NCI-H187 treated with DMSO at 0.1 percent for 48 hours (cell line): Measurements from ENCODE around the gene SCUBE2.
"Not testable (repeated sequence)": the region's sequence is repeated elsewhere in the genome, so short reads cannot be mapped to it uniquely, and the experiment has no call there.

Experiments used
- DNase-seq: peaks from one replicate; lab custom pipeline; 2025; lab: John Stamatoyannopoulos, UW

SCUBE2 gene

DNA sequence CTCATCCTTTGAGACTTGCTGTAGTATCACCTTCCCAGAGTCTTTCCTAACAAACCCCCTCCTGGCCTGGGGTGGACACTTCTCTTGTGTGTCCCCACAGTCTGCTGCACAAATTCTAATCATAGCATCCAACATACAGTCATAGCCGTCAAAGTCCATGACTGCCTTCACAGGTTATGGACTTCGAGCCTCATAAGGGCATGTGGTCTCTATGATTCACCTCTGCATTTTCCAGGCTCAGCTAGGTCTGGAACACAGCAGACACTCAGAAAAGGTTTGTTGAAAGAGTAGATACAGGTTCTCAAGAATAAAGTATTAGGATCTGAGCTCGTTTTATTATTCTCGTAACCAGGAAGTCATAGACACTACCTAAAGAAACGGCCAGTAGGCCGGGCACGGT is 13.2 kb upstream of the SCUBE2 start:
- DNase-seq = no peak

DNA sequence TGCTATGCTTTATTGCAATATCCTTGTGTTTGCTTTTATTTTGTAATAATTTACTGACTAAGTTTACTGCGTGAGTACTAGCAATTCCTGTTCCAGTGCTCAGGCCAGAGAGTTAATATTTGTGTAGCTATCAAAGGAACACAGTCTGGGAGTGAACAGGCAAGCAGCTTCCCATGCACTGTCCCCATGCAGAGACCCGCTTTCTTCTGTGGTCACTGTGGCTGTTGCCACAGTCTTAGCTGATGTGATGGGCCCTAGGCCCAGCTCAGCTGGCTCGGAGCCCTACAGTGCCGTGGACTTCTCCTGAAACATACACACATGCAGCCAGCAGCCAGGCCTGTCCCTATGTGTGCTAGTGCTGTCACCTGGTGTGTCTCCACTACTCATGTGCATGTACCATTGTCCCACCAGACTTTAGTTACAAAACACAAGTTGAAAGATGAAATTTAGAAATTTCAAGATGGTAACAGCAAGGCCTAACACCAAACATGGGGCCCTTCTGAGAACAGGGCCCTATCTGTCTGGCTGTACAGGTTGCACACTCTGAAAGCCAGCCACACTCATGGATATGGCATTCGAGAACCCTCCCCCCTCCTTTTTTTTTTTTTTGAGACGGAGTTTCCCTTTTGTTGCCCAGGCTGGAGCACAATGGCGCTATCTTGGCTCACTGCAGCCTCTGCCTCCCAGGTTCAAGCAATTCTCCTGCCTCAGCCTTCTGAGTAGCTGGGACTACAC is 12.3 kb upstream of the SCUBE2 start:
- DNase-seq = no peak

DNA sequence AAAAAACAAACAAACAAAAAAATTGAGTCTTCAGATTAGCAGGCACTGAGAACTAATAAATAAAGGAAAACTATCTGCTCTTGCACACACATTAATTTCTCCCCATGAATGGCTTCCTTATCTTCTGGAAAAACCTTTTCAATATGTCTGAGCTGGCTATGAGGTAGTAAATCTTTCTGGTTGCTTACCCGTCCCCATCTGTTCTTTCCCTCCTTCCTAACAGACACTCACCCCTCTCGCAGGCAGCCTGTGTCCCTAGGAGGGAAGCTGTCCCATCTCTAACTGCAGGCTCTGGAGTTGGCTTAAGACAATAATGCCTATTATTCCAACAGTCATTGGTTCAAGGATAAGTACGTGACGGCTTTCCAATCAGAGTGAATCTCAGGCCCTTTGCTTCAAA is 8.2 kb upstream of the SCUBE2 start:
- no peak for DNase-seq

DNA sequence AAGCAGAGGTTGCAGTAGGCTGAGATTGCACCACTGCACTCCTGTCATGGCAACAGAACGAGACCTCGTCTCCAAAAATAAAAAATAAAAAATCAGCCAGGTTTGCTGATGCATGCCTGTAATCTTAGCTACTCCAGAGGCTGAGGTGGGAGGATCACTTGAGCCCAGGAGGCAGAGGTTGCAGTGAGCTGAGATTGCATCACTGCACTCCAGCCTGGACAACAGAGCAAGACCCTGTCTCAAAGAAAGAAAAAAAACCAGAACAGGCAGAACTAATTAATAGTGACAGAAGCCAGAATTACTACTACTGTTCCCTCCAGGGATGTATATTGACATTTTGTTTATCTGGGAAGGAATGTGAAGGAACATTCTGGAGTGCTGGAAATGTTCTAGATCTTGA is 7.1 kb upstream of the SCUBE2 start:
- DNase-seq = not testable (repeated sequence)

DNA sequence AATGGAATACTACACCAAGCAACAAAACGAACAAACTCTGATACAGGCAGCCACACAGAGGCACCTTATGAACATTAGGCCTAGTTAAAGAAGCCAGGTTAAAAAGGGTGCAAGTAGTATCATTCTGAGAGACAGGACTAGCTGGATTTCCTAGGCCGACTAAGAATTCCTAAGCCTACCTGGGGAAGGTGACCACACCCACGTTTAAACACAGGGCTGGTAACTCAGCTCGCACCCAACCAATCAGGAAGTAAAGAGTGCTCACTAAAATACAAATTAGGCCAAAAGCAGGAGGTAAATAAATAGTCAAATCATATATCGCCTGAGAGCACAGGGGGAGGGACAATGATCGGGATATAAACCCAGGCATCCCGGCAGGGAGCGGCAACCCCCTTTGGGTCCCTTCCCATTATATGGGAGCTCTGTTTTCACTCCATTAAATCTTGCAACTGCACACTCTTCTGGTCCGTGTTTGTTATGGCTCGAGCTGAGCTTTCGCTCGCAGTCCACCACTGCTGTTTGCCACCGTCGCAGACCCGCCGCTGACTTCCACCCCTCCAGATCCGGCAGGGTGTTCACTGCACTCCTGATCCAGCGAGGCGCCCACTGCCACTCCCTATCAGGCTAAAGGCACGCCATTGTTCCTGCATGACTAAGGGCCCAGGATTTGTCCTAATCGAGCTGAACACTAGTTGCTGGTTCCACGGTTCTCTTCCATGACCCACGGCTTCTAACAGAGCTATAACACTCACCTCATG is 6.0 kb upstream of the SCUBE2 start:
- not testable (repeated sequence) for DNase-seq

DNA sequence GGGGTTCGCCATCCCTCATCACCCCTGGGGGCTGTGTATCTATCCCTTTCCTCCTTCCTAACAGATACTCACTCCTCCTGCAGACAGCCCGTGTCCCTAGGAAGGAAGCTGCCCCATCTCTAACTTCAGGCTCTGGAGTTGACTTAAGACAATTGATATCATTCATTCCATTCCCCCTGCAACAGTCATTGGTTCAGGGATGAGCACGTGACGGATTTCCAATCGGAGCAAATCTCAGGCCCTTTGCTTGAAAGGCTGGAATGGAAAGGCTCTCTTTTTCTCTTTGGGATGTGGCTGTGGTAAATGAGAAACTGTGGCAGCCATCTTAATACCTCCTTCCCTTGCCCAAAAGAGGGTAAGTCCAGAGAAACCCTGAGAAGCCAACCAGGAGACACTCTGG is 5.0 kb upstream of the SCUBE2 start:
- DNase-seq = no peak

DNA sequence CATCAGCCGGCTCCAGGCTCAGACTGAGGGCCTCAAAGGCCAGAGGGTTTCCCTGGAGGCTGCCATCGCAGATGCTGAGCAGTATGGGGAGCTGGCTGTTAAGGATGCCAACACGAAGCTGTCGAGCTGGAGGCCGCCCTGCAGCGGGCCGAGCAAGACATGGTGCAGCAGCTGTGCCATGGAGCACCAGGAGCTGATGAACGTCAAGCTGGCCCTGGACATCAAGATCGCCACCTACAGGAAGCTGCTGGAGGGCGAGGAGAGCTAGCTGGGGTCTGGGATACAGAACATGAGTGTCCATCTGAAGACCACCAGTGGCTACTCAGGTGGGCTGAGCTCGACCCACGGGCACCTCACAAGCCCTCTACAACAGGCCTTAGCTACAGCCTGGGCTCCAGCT is 4.0 kb upstream of the SCUBE2 start:
- DNase-seq = no peak

DNA sequence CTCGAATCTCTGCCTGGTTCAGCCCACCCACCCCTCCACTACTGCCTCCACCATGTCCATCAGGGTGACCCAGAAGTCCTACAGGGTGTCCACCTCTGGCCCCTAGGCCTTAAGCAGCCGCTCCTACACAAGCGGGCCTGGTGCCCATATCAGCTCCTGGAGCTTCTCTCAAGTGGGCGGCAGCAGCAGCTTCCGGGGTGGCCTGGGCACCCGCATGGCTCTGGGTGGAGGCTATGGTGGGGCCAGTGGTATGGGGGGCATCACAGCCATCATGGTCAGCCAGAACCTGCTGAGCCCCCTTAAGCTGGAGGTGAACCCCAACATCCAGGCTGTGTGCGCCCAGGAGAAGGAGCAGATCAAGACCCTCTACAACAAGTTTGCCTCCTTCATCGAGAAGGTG is 3.0 kb upstream of the SCUBE2 start:
- no peak for DNase-seq

DNA sequence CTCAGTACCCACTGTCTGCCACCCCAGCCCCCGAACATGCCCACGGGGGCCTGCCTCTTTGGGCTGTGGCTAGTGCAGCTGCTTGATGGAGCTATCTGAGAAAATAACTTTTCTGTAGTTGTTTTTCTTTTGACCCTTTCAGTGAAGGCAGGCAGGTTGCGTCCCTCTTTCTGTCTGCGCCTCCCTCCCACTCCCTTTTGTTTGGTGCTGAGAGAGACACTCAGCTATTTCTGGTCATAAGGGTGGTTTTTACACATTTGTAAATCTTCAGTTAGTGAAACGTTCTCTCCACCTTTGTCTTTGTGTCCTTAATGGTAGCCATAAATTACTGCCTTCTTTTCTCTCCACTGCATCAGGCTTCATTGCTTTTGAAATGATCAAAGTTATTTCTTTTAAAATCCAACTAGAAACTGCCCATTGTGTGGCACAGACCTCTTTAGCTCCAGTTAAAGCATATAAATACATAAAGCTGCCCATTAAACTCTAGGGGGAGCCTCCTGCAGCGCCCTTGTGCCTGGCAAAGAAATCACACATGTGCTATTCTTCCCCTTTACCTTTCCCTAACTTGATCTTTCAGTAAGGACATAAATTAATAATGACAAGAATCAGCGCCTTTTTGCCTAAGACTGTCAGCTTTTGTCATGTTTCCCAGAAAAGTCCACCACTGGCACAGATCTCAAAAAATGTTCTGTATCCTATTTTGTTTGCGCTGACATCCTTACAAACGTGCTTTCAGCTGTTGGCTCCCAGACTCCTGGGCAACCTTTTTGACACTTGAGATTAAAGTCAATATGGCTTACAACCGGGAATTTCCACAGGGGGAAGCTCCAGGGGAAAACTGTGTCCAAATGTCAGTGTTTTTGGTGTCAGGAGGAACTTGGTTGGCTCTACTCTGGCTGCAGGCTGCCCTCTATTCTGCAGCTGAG is 1.7 kb upstream of the SCUBE2 start:
- DNase-seq = peak; percentile 23

DNA sequence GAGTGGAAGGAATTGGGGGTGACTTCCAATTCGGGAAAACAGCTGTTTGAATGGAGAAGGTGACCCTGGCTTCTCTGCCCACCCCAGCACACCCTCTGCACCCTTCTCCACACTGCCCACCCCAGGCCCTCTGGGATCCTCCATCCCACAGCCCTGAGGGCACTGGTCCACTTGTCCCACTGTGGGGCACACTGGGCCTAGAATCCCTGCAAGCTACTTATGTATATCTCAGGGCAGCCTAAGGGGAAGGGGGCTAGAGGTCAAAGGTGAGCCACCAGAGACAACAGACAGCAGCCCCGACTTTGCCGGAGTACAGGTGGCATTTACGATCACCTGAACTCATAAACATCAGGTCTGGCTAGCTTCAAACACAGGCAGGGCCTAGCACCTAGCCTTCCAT is 673 bp upstream of the SCUBE2 start:
- no peak for DNase-seq

DNA sequence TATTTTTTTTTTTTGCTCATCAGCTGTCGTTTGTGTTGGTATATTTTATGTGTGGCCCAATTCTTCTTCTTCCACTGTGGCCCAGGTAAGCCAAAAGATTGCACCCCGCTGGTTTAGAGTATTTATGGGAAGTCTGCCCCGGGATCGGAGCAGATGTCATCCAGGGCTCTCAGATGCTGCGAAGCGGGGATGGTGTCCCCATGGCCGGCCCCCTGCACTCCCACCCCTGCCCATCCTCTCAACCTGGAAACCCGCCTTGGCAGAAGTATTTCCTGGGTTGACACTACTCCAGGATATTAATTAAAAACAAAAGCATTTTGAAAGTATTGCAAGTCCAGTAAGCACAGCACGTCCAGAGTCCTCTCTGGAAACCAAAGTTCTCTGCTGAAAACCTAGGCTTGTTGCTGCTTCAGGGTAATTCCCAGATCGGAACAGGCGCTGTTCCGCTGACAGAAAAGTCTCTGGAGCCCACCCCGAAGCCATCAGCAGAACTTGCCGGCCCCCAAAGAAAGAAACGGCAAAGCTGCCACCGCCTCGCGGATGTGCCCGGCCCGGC is 833 bp downstream of the SCUBE2 start:
- no peak for DNase-seq

DNA sequence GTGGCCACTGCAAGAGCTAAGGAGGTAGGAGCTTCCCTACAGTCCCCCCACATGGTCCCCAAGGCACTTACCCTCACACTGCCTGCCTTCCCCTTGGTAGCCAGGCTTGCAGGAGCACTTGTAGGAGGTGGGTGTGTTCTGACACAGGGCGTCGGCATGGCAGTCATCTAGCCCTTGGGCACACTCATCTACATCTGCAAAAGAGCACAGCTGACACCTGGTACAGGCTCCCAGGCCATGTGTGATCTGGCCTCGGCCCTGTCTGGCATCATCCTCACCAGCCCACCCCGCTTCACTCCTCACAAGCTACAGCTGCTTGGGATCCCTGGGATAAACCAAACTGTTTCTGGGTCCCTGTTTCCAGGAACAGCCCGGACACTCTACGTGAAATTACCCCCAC is 1.8 kb downstream of the SCUBE2 start:
- no peak for DNase-seq

DNA sequence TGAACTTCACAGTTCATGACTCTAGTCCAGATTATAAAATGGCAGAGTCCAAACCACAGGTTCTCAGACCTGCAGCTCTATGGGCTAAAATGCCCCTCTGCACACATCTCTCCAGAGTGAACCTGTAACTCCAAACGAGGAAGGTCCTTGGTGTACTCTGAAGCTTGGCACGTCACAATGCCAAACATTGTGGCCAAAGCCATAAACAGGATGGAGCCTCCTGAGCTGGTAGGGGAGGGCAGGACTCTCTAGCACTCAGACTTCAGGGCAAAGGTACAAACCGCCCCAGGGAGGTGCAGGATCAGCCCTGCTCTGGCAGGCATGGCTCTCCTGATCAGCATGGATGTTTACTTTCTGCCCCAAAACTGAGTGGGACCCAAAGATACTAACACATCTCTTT is 2.3 kb downstream of the SCUBE2 start:
- DNase-seq = no peak

DNA sequence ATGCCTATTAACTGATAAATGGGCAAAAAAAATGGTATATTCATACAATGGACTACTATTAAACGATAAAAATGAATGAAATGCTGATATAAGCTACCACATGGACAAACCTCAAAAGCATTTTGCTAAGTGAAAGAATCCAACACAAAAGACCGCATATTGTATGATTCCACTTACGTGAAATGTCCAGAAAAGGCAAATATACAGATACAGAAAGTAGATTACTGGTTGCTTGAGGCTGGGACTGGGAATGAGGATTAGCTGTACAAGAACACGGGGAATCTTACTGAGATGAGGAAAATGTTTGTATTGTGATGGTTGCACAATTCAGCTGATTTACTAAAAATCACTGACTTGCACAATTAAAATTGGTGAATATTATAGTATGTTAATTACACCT is 8.8 kb downstream of the SCUBE2 start:
- no peak for DNase-seq

DNA sequence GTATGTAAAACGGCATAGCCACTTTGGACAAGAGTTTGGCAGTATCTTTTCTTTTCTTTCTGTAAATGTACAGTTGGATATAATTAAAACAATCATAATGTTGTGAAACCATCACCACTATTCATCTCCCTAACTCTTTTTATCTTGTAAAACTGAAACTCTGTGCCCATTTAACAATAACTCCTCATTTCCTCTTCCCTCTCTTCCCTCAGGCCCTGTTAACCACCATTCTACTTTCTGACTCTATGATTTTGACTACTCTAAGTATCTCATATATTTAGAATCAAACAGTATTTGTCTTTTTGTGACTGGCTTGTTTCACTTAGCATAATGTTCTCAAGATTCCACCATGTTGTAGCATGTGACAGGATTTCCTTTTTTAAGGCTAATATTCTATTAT is 10.2 kb downstream of the SCUBE2 start:
- no peak for DNase-seq

DNA sequence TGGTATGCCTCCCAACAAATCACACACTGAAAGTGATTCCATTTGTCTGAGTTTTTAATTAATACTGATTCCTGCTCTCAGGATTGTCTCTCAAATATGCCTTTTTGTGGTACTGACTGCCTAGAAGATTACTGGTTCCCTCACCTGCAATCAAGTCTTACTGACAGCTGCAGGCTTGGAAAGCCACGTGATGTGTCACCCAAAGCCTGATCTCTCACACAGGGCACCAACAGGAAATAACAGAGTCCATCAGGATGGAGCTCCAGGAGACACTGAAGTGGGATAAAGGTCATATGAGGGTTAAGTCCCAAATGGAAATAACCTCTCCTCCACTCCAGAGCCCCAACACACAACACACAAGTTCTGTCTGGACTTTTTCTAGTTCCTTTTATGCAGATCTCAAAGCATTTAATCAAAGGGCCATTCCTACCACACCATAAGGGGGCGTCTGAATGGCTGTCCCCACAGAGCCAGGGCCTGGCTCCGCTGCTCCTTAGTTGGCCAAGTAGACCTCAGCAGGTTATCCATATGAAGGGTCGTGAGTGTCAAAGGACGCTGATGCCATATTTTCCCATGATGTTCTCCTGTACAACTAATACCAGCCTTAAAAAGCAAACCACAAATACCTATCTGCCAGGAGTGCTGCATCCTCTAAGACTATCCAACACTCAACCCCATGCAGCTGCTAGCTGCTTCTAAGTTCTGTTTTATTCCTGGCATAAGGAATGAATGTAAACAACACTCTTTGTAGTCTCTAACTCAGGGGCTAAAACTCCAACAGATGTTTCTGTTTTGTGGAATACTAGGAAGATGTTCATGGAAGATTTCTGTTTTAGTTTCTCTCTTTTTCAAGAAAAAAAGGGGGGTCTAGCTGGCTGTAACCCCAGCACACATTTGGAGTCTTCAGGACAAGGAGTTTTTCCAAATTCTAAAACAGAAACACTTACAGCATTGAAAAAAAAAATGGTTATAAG is 13.0 kb downstream of the SCUBE2 start:
- no peak for DNase-seq

DNA sequence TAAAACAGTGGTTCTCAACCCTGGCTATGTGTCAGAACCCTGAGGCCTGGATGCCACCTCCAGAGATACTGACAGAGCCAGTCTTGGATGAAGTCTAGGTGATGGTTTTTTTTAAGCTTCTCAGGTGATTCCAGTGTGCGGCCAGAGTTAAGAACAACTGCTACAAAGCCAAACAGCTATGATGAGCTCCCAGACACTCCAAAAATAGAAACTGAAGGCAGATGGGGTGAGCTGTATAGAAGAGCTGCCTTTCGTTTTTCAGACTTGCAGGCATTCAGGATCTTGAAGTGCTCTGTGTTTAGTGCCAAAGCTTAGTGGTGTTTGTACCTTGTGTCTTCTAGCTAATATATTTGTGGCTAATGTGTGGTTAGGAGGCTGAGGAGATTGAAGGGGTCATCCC is 14.2 kb downstream of the SCUBE2 start:
- DNase-seq = no peak

DNA sequence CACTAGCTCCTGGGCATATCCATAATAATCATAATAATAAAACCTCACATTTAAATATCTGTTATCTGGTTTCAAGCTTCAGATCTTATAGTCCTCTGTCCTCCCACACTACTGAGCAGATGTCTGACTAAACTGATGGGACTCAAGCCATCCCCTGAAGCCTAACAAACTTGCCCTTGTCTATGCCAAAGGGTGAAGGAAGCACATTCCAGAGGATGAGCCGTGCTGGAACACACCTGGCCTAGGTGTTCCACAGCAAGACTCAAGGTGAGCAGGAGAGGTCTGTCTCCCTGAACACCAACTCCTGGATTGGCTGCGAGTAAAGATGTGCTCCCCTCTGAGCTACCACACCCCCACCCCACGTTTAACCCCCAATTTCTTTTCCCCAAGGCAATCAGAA is 14.7 kb downstream of the SCUBE2 start:
- DNase-seq = no peak

DNA sequence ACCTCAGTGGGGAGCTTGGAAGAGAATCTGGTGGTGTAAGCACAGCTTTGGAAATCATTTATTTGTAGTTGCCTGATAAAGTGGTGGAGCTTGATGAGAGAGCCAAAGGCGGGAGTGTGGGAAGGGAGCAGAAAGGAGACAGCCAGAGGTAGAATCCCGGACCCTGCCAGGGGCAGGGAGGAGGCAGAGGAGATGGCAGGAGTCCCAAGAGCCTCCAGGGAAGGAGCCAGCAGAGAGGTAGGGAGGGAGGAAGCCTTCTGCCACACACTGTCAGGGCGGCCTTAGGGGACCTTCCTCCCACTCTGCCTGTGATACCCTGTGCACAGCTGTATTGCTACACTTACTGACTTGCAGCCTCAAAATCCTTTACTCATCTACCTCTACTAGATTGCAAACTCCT is 15.4 kb downstream of the SCUBE2 start:
- DNase-seq = no peak

DNA sequence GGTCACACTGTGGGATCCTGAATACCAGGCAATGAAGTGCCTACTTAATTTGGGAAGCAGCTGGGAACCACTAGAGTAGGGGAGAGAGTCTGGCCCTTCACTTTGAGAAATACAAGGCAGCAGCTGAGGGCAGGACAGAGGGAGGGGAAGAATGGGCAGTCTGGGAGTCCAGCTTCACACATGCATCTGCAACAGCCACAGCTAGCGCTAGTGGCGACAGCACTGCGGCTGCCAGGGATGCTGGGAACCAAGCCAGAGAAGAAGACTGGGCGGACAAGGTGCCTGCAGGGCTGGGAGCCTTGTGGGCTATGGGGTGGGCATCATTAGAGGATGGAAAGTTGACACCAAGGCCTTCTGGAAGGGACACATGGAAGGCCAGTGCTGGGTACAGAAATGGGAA is 15.8 kb downstream of the SCUBE2 start:
- DNase-seq = no peak

DNA sequence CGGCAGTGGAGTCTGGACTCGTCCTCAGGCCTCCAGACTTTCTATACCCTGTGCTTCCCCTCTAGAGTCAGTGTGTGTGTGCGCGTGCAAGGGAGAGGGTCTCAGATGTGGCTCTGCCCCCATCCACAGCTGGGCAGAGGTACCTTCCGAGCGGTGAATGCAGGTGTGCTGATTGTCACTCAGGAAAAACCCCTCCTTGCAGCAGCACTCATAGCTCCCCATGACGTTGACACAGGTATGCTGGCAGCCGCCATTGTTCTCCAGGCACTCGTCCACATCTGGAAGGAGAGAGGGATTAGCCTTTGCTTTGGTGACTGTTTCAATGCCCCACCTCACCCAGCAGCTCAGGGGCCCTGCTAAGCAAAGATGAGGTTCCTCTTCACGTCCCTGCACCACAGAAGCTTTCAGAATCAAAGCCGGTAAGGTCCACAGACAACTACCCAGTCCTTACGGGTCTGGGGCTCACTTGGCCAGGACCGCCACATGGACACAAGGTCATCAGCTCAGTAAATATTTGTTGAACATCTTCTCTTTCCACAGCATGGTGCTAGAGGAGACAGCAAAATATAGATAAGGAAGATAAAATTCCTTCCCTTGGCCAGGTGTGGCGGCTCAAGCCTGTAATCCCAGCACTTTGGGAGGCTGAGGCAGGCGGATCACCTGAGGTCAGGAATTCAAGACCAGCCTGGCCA is 16.9 kb downstream of the SCUBE2 start:
- no peak for DNase-seq
